ENCODE data around the gene KMO.

Gene KMO

GRCh38 chr1:241627453-241628259, 95.5 kb downstream of the KMO start:
- no peak for DNase-seq (ENCODE audit: low read depth in 2 of 2)

DNA sequence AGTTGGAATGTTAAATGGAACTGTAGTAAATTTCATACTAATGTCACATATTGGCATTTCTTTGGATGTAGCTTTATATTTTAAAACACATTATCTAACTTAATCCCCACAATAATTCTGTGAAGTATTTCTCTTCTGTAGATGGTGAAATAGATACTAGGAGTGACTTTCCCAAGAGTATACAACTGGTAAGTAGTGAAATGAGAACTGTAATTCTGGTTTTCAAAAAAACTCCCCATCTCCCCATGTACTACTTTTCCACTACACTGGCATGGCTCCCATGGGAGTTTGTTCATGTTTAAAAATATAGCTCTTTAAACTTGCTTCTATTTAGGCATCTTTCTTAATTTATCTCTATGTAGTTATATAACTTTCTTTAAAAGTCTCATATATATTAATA, 97.8 kb downstream of the KMO start:
- no peak for DNase-seq (ENCODE audit: low read depth in 2 of 2)

- no peak for DNase-seq (ENCODE audit: low read depth in 2 of 2)
These were observed 98.3 kb downstream of the KMO start for GRCh38 chr1:241630476-241630875.

- DNase-seq (ENCODE audit: low read depth in 2 of 2): no peak
These were observed 98.7 kb downstream of the KMO start for GRCh38 chr1:241630899-241631298.

GRCh38 chr1:241631674-241632073, 99.5 kb downstream of the KMO start:
- no peak for DNase-seq (ENCODE audit: low read depth in 2 of 2)

- DNase-seq (ENCODE audit: low read depth in 2 of 2): no peak
These were observed 100.8 kb downstream of the KMO start for GRCh38 chr1:241632987-241633386.

DNA sequence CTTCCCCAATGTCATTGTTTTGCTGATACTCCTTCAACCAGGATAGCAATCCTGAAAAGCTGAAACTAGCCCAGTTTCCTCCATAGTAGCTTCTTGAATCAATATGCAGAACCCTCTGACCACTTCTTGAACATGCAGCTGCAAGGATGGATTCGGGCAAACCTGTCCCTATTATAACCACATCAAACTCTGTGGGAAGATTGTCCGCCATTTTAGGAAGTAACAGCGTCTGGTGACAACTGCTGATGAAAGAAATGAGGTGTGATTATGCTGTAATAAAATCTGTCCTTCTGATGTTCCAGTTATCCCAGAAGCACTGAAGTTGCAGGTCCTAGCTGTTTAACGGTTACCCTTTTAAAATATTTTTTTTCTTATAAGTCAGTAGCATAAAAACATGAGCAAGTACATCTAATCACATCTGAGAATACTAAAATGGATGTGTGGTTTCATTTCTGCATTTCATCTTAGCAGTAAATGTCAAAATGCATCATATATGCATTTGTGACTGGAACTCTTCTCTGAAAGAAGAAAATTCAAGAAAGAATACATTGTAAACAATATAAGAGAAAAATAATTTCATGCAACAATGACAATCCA, 103.5 kb downstream of the KMO start:
- no peak for DNase-seq (ENCODE audit: low read depth in 2 of 2)

DNA sequence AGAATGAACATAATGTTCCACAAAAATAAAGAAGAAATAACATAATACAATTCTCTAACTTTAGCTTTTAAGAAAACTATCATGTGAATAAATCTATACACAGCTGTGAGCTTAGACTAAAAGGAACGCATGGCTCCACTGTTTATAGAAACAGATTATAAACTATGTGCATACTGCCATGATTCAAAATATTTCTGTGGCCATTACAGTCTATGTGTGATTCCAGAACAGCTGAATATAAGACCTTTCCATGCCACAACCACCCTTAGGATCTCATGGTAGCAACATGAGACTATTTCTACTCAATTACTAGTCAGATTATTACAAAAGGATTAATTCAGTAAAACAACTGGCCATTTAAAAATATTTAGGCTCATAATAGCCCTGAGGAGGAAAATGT, 104.1 kb downstream of the KMO start:
- DNase-seq (ENCODE audit: low read depth in 2 of 2): no peak

DNA sequence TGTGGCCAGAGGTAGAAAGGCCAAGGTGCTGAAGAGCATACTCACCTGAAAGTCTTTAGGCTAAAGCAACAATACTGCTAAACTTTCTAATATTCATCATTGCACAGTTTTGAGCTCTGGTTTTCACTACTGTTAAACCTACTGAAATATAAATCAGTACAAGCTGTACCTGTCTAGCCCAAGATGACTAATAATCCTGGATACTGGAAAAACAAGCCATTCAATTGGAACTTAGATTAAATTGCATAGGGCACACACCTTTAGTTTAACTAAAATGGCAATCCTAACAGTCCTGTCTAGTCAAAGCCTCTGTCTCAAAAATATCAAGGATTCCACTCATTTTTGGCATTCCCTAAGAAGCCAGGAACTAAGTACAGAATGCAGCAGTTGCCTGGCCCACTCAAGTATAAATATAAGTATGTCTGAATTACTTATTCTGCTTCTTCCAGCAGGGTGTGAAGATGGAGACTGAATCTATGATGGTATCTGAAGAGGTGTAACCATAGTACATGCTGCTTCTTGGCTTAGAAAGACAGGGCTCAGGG, 104.9 kb downstream of the KMO start:
- no peak for DNase-seq (ENCODE audit: low read depth in 2 of 2)

GRCh38 chr1:241637604-241638003, 105.4 kb downstream of the KMO start:
- DNase-seq (ENCODE audit: low read depth in 2 of 2): no peak

- no peak for DNase-seq (ENCODE audit: low read depth in 2 of 2)
These were observed 106.0 kb downstream of the KMO start for GRCh38 chr1:241638099-241638682.

DNA sequence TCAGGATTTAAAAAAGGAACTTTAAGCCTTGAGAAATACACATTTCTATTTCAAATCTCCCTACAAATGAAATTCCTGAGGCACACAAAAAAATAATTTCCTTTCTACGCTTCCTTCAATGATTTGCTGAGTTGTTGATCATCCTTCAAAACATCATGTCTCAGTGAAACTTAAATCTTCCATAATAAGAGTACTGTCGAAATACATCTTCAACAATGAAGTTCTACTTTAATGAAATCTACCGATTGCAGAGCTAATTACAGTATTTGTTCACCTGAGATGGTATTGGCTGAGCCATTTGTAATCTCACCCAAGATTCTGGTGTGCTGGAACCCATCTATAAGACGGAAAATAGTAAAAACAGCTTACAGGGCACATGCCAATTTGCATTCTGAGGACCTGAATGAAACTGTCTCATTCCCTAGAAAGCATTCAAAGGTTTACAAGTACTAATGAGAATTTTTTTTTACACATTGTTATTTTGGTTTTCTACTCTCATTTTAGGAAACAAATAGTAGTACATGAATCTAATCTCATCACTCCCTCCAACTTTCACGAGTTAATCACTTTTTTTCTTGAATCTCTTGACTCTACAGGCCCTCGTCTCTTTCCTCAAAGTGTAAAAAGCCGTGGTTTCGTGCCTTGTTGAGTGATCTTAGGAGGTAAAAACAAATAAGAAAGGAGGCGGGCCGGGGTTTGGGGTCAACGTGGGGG, 106.9 kb downstream of the KMO start:
- DNase-seq (ENCODE audit: low read depth in 2 of 2): no peak

- DNase-seq (ENCODE audit: low read depth in 2 of 2): peak in 1 of 2 donors; percentile 1
These were observed 107.5 kb downstream of the KMO start for GRCh38 chr1:241639623-241640148.

DNA sequence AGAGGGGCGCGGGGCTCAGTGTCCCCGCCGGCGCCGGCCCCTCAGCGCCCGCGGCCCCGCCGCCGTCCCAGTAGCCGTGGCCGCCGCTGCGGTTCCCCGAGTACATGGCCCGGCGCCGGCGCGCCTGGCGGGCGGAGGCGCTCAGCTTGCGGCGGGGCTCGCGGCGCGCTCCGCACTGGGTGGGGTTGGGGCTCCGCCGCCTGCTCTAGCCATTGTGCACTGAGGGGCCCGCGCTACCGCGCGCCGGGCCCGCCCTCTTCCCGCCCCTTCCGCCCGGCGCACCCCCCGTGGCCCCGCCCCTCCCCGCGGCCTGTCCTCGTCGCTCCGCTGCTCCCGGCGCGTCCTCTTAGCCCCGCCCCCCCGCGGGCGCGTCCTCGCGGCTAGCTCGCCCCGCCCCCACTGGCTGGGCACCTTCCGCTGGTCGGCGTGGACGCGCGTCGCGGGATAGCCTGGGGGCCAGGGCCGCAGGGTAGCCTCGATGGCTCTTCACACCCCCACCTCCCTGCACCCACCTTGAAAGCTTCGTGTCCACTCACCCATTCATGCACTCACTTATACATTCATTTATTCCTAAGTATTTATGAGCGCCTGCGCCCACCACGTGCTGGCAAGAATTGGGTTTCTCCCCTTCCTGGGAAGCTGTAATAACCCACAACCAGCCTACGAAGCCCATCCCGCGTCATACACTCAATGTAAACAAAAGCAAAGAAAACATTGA, 108.1 kb downstream of the KMO start, which contains the start of the genes CHML and OPN3:
Gene CHML, minus strand, starts transcription at position 221 of the 718 bp plus-strand sequence. CDS start 4,603 bp downstream, outside the sequence.
Gene OPN3, minus strand, starts transcription at position 221 of the 718 bp plus-strand sequence. Its CDS starts 115 bp downstream, at position 106.
- peak; percentile 79 to 83 for DNase-seq (ENCODE audit: low read depth in 2 of 2)

DNA sequence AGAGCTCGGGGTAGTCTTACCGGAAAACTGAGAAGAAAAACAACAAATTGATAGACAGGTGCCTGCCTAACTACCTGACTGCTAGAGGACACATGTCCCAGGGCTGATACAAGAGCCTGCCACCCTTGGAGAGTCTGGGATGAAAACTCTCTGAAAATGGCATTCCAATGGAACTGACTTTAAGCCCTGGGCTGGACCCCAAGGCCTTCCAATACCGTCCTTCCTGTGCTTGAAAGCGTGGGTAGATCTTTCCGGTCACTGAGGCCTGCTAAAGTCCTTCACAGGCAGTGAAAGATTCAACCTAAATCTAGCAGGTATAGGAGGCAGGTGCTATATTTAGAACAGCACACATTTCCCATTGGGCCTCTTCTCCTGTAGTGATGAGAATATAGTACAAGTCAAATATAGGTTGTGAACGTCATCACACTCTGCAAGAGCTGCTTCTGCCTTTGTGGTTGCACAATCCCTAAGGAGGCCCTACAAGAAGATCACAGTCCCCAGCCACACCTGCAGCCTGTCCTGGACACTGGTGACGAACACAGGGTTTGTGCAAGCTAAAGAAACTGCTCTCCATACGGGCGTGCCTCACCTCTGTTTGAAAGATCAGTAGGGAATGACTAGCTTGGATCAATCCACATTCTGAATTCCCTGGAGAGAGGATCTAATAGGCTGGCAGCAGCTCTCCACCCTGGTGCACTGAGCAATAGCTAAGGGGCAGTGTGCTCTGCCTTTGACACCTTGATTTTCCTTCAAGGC, 108.9 kb downstream of the KMO start:
- DNase-seq (ENCODE audit: low read depth in 2 of 2): no peak

- no peak for DNase-seq (ENCODE audit: low read depth in 2 of 2)
These were observed 109.8 kb downstream of the KMO start for GRCh38 chr1:241641773-241642592.

GRCh38 chr1:241642593-241642944, 110.4 kb downstream of the KMO start:
- no peak for DNase-seq (ENCODE audit: low read depth in 2 of 2)

GRCh38 chr1:241644259-241644658, 112.1 kb downstream of the KMO start:
- DNase-seq (ENCODE audit: low read depth in 2 of 2): no peak

- no peak for DNase-seq (ENCODE audit: low read depth in 2 of 2)
These were observed 113.0 kb downstream of the KMO start for GRCh38 chr1:241645199-241645598.
